Esophagus muscularis mucosa (tissue), 4 donors: ENCODE results near the gene NXF1. TPM values are rescaled to one million over a fixed set of nuclear protein-coding genes. Genes with fewer than 3 reads are reported as not detected.
"Not testable (repeated sequence)": the region's sequence is repeated elsewhere in the genome, so short reads cannot be mapped to it uniquely, and the experiment has no call there.

ENCODE experiments used
- DNase-seq: peaks from one replicate; pipeline ENCODE4 v3.0.0-alpha.2; 2017; ENCODE audit errors: extremely low spot score
- H3K27ac ChIP-seq, 4 donors: fragments of 200-600 bp; sonication (generic); replicated peaks in 1 of 4; 1 replicate in 3 of 4; 2 replicates in 1 of 4; pipeline ENCODE4 v1.5.1; 2016 to 2019; ENCODE audit warnings: mild to moderate bottlenecking in 1 of 4
- H3K27me3 ChIP-seq, 4 donors: fragments of 200-600 bp; sonication (generic); one replicate each; pipeline versions ENCODE4 v1.5.1 to v1.6.0; 2016 to 2019
- H3K36me3 ChIP-seq, 4 donors: fragments of 200-600 bp; sonication (generic); one replicate each; pipeline ENCODE4 v1.5.1; 2016 to 2019
- H3K4me1 ChIP-seq, 4 donors: fragments of 200-600 bp; sonication (generic); one replicate each; pipeline ENCODE4 v1.5.1; 2016 to 2019
- H3K4me3 ChIP-seq, 4 donors: fragments of 200-600 bp; sonication (generic); 1 replicate in 2 of 4; 2 replicates in 2 of 4; pipeline ENCODE4 v1.5.1; 2016 to 2019; ENCODE audit warnings: mild to moderate bottlenecking in 4 of 4, moderate library complexity in 1 of 4
- H3K9me3 ChIP-seq, 4 donors: fragments of 200-600 bp; sonication (generic); 1 replicate in 3 of 4; 2 replicates in 1 of 4; pipeline ENCODE4 v1.5.1; 2016 to 2019
- CTCF ChIP-seq, 3 experiments: fragments of 200-600 bp in 2 of 3; fragments of 450-650 bp in 1 of 3; sonication (generic) in 2 of 3; IDR thresholded peaks; one replicate each; pipeline ENCODE4 v1.5.1; 2017 to 2019; ENCODE audit warnings: antibody characterized with exemption in 3 of 3, mild to moderate bottlenecking in 2 of 3, moderate library complexity in 1 of 3
- EP300 ChIP-seq: sonication (generic); formaldehyde crosslinking; IDR thresholded peaks from one replicate; pipeline ENCODE4 v1.6.1; 2017; ENCODE audit warnings: antibody characterized with exemption
- POLR2A ChIP-seq: fragments of 450-650 bp; IDR thresholded peaks from one replicate; pipeline ENCODE4 v1.6.1; 2017; ENCODE audit warnings: antibody characterized with exemption, moderate library complexity, mild to moderate bottlenecking, low read depth
- POLR2AphosphoS5 ChIP-seq, 2 donors: sonication (generic); formaldehyde crosslinking; IDR thresholded peaks; one replicate each; pipeline ENCODE4 v1.6.1; 2017; ENCODE audit warnings: antibody characterized with exemption in 2 of 2
- WGBS: methylation state at CpG from one replicate; pipeline ENCODE4 v1.1.5; 2018; 5-methylcytosine and 5-hydroxymethylcytosine counted together
- intact Hi-C: fragments of 100-400 bp; cut with DNase I; formaldehyde crosslinking; loops from one replicate; pipeline ENCODE4 v1.15.1; 2023
- small RNA-seq, 3 donors: library from RNA; depleted of rRNA; stranded (forward); fragments of <200 nt; gene quantifications; one replicate each; pipeline ENCODE3, GENCODE V24; 2016
- total RNA-seq, 4 donors: library from RNA; depleted of rRNA; stranded (reverse); fragments of >200 nt; gene quantifications; one replicate each; pipeline versions ENCODE4 v1.1.0 to v1.2.1, GENCODE V29; 2016

Gene NXF1
- total RNA-seq, 4 donors from 2014 or later = 38.6 to 86.4 (median 48.4) TPM

- Histone ChIP-seq H3K9me3 (no peaks in the 10 kb centered on the region), H3K4me3 (no peak overlapping the region), H3K4me1 (peaks cover 17 to 48% (median 40%) of the 10 kb centered on the region in 4 donors), H3K27me3 (no peaks in the 10 kb centered on the region), H3K27ac (no peak overlapping the region), H3K36me3 (peaks cover 10 to 28% (median 27%) of the 10 kb centered on the region in 4 donors)
- TF ChIP-seq EP300 = no peak
- no peak for TF ChIP-seq CTCF (IDR thresholded peaks at IDR 0.05)
- TF ChIP-seq POLR2A = no peak
- TF ChIP-seq POLR2AphosphoS5 (IDR thresholded peaks at IDR 0.05) = no peak
- 99% methylated on average over 12 of the region's 14 CpGs for WGBS
- intact Hi-C loops = no loop called here
- no peak for DNase-seq
Measured at GRCh38 chr11:62752177-62752785, 53.0 kb downstream of the NXF1 start.

DNA sequence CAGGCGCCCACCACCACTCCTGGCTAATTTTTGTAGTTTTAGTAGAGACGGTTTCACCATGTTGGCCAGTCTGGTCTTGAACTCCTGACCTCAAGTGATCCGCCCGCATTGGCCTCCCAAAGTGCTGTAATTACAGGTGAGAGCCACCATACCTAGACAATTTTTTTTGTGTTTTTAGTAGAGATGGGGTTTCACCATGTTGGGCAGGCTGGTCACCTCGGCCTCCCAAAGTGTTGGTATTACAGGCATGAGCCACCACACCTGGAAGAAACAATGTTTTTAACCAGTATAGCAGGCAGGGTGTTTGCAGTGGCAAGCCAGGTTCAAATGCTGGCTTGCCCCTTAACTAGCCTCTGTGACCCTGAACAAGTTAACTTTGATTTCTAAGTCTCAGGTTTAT is 55.3 kb downstream of the NXF1 start:
- intact Hi-C loops = not testable (repeated sequence)

GRCh38 chr11:62747475-62748160 is 57.6 kb downstream of the NXF1 start:
- intact Hi-C loops = no loop called here
- TF ChIP-seq POLR2AphosphoS5 (IDR thresholded peaks at IDR 0.05) = no peak
- TF ChIP-seq EP300 = no peak
- no peak for TF ChIP-seq CTCF (IDR thresholded peaks at IDR 0.05)
- no peak for TF ChIP-seq POLR2A
- DNase-seq = no peak
- H3K4me3 ChIP-seq = no peak overlapping the region
- H3K4me1 ChIP-seq = peaks cover 2 to 30% (median 23%) of the 10 kb centered on the region in 4 donors
- 87% methylated on average over 9 of the region's 9 CpGs for WGBS
- peak overlapping the region in 1 of 4 donors; percentile 7 for H3K27ac ChIP-seq
- no peaks in the 10 kb centered on the region for H3K27me3 ChIP-seq
- H3K36me3 ChIP-seq = peaks cover 10 to 24% (median 22%) of the 10 kb centered on the region in 4 donors
- H3K9me3 ChIP-seq = no peaks in the 10 kb centered on the region

More for the DNA sequence above, 55.3 kb downstream of the NXF1 start:
- not testable (repeated sequence) for H3K4me3 ChIP-seq, H3K27ac ChIP-seq, H3K9me3 ChIP-seq, H3K27me3 ChIP-seq, DNase-seq
- peaks cover 17 to 48% (median 40%) of the 10 kb centered on the region in 4 donors for H3K4me1 ChIP-seq
- peaks cover 10 to 28% (median 27%) of the 10 kb centered on the region in 4 donors for H3K36me3 ChIP-seq
- WGBS = 93% methylated on average over 4 of the region's 5 CpGs

Small RNAs within 50 kb of the gene (small RNA-seq; reads per million reads assigned to genes)
- 1.00 to 1.7 (median 1.3) reads per million in 3 donors for gene MIR6514
- gene RF00099 = 0 reads per million in 3 donors
- gene RNU6-118P = 0 reads per million in 3 donors
- gene SNORD22 = 0 reads per million in 3 donors
- 0 reads per million in 3 donors for gene SNORD26
- 0 reads per million in 3 donors for gene SNORD27
- 0 reads per million in 3 donors for gene SNORD28
- 117 to 856 (median 830) reads per million in 3 donors for gene SNORD30

Other genes starting within 250 kb of the NXF1 start
- 1,000 to 10,000 TPM; 1,068 to 1,537 (median 1,375) TPM for gene EEF1G, start 231.5 kb downstream of the NXF1 start, total RNA-seq
- 1 to 10 TPM; 4.2 to 8.0 (median 6.0) TPM for gene TUT1, start 213.9 kb downstream of the NXF1 start, total RNA-seq
- gene MTA2, start 203.6 kb downstream of the NXF1 start, total RNA-seq = 10 to 100 TPM; 60.2 to 91.4 (median 88.3) TPM
- 10 to 100 TPM; 27.0 to 33.6 (median 29.0) TPM for gene EML3, start 192.7 kb downstream of the NXF1 start, total RNA-seq
- gene ROM1, start 192.2 kb downstream of the NXF1 start, total RNA-seq = 10 to 100 TPM in 2 of 4 donors, 1 to 10 TPM in 2; 3.7 to 11.9 (median 10.1) TPM
- gene B3GAT3, start 183.5 kb downstream of the NXF1 start, total RNA-seq = 10 to 100 TPM; 20.3 to 33.3 (median 22.1) TPM
- gene GANAB, start 158.8 kb downstream of the NXF1 start, total RNA-seq = 100 to 1,000 TPM in 2 of 4 donors, 10 to 100 TPM in 2; 77.7 to 129 (median 111) TPM
- gene INTS5, start 152.1 kb downstream of the NXF1 start, total RNA-seq = 10 to 100 TPM in 3 of 4 donors, 1 to 10 TPM in 1; 9.6 to 22.7 (median 21.7) TPM
- gene C11orf98, start 140.2 kb downstream of the NXF1 start, total RNA-seq = 10 to 100 TPM; 23.7 to 38.0 (median 33.0) TPM
- 1 to 10 TPM; 2.9 to 4.9 (median 3.1) TPM for gene CSKMT, start 140.1 kb downstream of the NXF1 start, total RNA-seq
- 1 to 10 TPM; 6.3 to 7.5 (median 7.1) TPM for gene UQCC3, start 133.8 kb downstream of the NXF1 start, total RNA-seq
- 1 to 10 TPM; 1.6 to 2.5 (median 1.7) TPM for gene LBHD1, start 133.2 kb downstream of the NXF1 start, total RNA-seq
- 100 to 1,000 TPM; 192 to 277 (median 234) TPM for gene UBXN1, start 126.4 kb downstream of the NXF1 start, total RNA-seq
- 10 to 100 TPM; 29.9 to 48.2 (median 39.2) TPM for gene LRRN4CL, start 115.9 kb downstream of the NXF1 start, total RNA-seq
- 10 to 100 TPM; 25.3 to 58.1 (median 39.2) TPM for gene BSCL2, start 98.0 kb downstream of the NXF1 start, total RNA-seq
- gene GNG3, start 97.8 kb downstream of the NXF1 start, total RNA-seq = 1 to 10 TPM in 2 of 4 donors, under 1 TPM in 2; 0.65 to 1.5 (median 1.0) TPM
- 10 to 100 TPM; 19.5 to 45.0 (median 36.7) TPM for gene HNRNPUL2, start 78.0 kb downstream of the NXF1 start, total RNA-seq
- 10 to 100 TPM; 12.9 to 22.9 (median 18.2) TPM for gene TTC9C, start 77.0 kb downstream of the NXF1 start, total RNA-seq
- gene ZBTB3, start 51.3 kb downstream of the NXF1 start, total RNA-seq = 10 to 100 TPM in 1 of 4 donors, 1 to 10 TPM in 3; 6.2 to 12.3 (median 9.1) TPM
- 10 to 100 TPM; 41.1 to 48.2 (median 44.4) TPM for gene POLR2G, start 43.9 kb downstream of the NXF1 start, total RNA-seq
- 10 to 100 TPM; 12.0 to 27.2 (median 14.6) TPM for gene TAF6L, start 34.0 kb downstream of the NXF1 start, total RNA-seq
- gene TMEM179B, start 18.0 kb downstream of the NXF1 start, total RNA-seq = 10 to 100 TPM; 33.2 to 50.8 (median 44.8) TPM
- 10 to 100 TPM; 13.7 to 17.9 (median 15.8) TPM for gene TMEM223, start 13.4 kb downstream of the NXF1 start, total RNA-seq
- gene STX5, start 26.6 kb upstream of the NXF1 start, total RNA-seq = 10 to 100 TPM; 22.8 to 31.6 (median 31.6) TPM
- gene TEX54, start 27.4 kb upstream of the NXF1 start, total RNA-seq = not detected
- 10 to 100 TPM; 18.3 to 53.1 (median 48.1) TPM for gene WDR74, start 34.1 kb upstream of the NXF1 start, total RNA-seq
- gene SLC3A2, start 75.5 kb upstream of the NXF1 start, total RNA-seq = 100 to 1,000 TPM in 1 of 4 donors, 10 to 100 TPM in 3; 53.2 to 123 (median 86.4) TPM
- gene CHRM1, start 115.9 kb upstream of the NXF1 start, total RNA-seq = under 1 TPM in 2 of 4 donors, not detected in 2; 0.33 to 0.40 TPM
- gene SLC22A6, start 179.5 kb upstream of the NXF1 start, total RNA-seq = not detected
- gene SLC22A8, start 210.4 kb upstream of the NXF1 start, total RNA-seq = not detected